ENCODE results near the gene ENPP1.

ENPP1 gene

GRCh38 chr6:131807644-131808459 lies at the start of gene ENPP1:
Gene ENPP1 (plus strand): TSS chr6:131808020. CDS start chr6:131808036, 16 bp downstream.
- no peak for DNase-seq (ENCODE audit: low read depth in 2 of 2)

- no peak for DNase-seq (ENCODE audit: low read depth in 2 of 2)
Observed at GRCh38 chr6:131758920-131759319, 48.9 kb upstream of the ENPP1 start.

GRCh38 chr6:131761060-131761761 lies 46.6 kb upstream of the ENPP1 start:
- DNase-seq (ENCODE audit: low read depth in 2 of 2): peak in 1 of 2 experiments; percentile 47

- no peak for DNase-seq (ENCODE audit: low read depth in 2 of 2)
Observed at GRCh38 chr6:131761762-131762067, 46.1 kb upstream of the ENPP1 start.

- no peak for DNase-seq (ENCODE audit: low read depth in 2 of 2)
Observed at GRCh38 chr6:131762984-131763383, 44.8 kb upstream of the ENPP1 start.

- DNase-seq (ENCODE audit: low read depth in 2 of 2): no peak
Observed at GRCh38 chr6:131763749-131764148, 44.1 kb upstream of the ENPP1 start.

- DNase-seq (ENCODE audit: low read depth in 2 of 2): no peak
Observed at GRCh38 chr6:131764350-131764749, 43.5 kb upstream of the ENPP1 start.

GRCh38 chr6:131765081-131765803 lies 42.6 kb upstream of the ENPP1 start:
- DNase-seq (ENCODE audit: low read depth in 2 of 2): peak in 1 of 2 experiments; percentile 60

- DNase-seq (ENCODE audit: low read depth in 2 of 2): no peak
Observed at GRCh38 chr6:131765804-131766135, 42.0 kb upstream of the ENPP1 start.

- DNase-seq (ENCODE audit: low read depth in 2 of 2): no peak
Observed at GRCh38 chr6:131766631-131767030, 41.2 kb upstream of the ENPP1 start.

GRCh38 chr6:131768964-131769363 lies 38.9 kb upstream of the ENPP1 start:
- no peak for DNase-seq (ENCODE audit: low read depth in 2 of 2)

- no peak for DNase-seq (ENCODE audit: low read depth in 2 of 2)
Observed at GRCh38 chr6:131769385-131770141, 38.3 kb upstream of the ENPP1 start.

GRCh38 chr6:131770776-131771175 lies 37.0 kb upstream of the ENPP1 start:
- DNase-seq (ENCODE audit: low read depth in 2 of 2): no peak

GRCh38 chr6:131773284-131773950 lies 34.4 kb upstream of the ENPP1 start:
- no peak for DNase-seq (ENCODE audit: low read depth in 2 of 2)

GRCh38 chr6:131775886-131776285 lies 31.9 kb upstream of the ENPP1 start:
- no peak for DNase-seq (ENCODE audit: low read depth in 2 of 2)

- no peak for DNase-seq (ENCODE audit: low read depth in 2 of 2)
Observed at GRCh38 chr6:131776985-131777384, 30.8 kb upstream of the ENPP1 start.

GRCh38 chr6:131778169-131778568 lies 29.7 kb upstream of the ENPP1 start:
- no peak for DNase-seq (ENCODE audit: low read depth in 2 of 2)

GRCh38 chr6:131779304-131779703 lies 28.5 kb upstream of the ENPP1 start:
- no peak for DNase-seq (ENCODE audit: low read depth in 2 of 2)

GRCh38 chr6:131780600-131780999 lies 27.2 kb upstream of the ENPP1 start:
- DNase-seq (ENCODE audit: low read depth in 2 of 2): no peak

- no peak for DNase-seq (ENCODE audit: low read depth in 2 of 2)
Observed at GRCh38 chr6:131781687-131782086, 26.1 kb upstream of the ENPP1 start.

- DNase-seq (ENCODE audit: low read depth in 2 of 2): no peak
Observed at GRCh38 chr6:131782764-131783163, 25.1 kb upstream of the ENPP1 start.

Data from fibroblast of skin of left quadriceps (primary cell).